GM19395 (cell line): ENCODE data around the gene OSBPL1A.

ENCODE experiments used
- ATAC-seq: cut with Tn5 transposase; IDR thresholded peaks from one replicate; pipeline ENCODE4 v1.9.1; 2021; ENCODE audit warnings: mild to moderate bottlenecking, moderate library complexity; ENCODE audit not compliant: unreplicated experiment

OSBPL1A gene

DNA sequence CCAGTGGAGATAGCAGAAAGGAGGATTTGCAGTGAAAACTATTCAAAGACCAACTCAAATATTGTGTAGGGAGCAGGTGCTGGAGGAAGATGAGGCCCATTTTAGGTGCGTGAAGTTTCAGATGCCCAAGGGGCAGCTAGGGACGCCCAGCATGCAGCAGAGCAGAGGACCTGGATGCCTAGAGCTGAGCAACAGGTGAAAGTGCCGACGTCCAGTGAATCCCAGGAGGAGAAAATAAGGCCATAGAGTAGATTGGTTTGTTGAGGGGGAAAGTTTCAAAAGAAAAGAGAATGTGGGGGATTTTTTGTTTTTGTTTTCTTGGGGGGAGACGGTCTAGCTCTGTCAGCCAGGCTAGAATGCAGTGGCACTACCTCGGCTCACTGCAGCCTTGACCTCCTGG lies 53.1 kb downstream of the OSBPL1A start:
- ATAC-seq = no peak

- ATAC-seq = no peak
Measured at GRCh38 chr18:24342347-24342746, 55.3 kb downstream of the OSBPL1A start.

- ATAC-seq = no peak
Measured at GRCh38 chr18:24341361-24341760, 56.3 kb downstream of the OSBPL1A start.

DNA sequence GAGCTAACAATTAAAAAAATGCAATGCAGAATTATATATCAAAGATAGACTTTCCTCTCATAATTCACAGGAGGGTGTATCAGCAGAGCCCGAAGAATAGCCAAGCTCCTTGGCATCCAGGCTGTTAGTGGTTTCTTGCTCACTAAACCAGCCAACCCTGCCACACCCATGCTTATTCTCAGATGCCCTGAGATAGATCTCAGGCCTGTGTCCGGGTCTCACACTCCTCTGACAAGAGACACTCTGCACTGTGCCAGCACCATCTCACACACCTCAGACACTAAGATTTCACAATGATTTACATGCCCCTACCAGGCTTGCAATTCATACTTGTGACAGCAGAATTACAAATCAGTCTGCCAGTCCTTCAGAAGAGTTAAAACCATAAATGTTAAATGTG lies 64.5 kb downstream of the OSBPL1A start:
- no peak for ATAC-seq

DNA sequence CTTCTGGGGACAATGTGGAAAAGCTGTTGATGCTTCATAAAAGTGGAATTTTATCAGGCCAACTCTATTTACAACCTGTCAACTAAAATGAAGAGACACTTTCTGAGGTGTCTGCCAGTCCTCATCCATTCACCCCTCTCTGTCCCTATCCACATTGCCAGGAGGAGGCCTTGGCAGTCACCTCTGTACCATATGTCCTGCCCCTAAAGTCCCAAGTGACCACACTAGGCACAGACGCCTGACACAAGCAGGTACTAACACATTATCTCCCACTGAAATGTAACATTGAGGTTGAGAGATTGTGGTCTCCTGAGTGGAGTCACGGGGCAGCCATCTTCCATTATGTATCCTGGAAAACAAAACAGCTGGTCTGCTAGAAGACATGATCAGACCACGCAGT lies 71.4 kb downstream of the OSBPL1A start:
- no peak for ATAC-seq

- ATAC-seq = no peak
Measured at GRCh38 chr18:24322584-24323136, 75.0 kb downstream of the OSBPL1A start.

GRCh38 chr18:24321071-24321470 lies 76.6 kb downstream of the OSBPL1A start:
- ATAC-seq = no peak

DNA sequence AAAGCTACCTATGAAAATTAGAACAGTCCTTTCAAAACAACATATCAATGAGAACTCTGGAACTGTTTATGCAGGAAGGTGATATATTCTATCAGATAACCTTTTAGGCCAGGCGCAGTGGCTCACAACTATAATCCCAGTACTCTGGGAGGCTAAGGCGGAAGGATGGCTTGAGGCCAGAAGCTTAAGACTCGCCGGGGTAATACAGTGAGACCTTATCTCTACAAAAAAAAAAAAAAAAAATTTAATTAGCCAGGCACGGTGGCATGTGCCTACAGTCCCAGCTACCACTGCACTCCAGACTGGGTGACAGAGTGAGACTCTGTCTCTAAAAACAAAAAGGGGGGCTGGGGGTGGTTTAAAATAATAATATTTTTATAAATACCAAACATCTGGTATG lies 77.9 kb downstream of the OSBPL1A start:
- no peak for ATAC-seq

DNA sequence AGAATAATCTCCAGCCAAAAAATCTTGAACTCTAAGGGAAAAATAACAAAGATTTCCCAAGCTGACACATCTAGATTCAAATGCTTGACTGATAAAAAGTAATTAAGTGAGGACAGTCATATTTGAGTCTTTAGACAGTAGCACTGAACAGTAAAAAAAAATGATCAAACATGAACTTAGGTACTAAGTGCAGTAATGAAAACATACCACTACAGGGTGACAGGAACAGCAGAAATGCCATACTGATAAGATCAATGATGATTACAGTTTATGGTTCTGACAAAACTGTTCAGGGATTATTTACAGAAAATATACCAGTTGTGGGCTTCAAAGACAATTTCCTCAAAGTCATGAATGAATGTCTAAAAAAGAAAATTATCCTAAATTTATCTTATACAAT lies 80.3 kb downstream of the OSBPL1A start:
- ATAC-seq = no peak

DNA sequence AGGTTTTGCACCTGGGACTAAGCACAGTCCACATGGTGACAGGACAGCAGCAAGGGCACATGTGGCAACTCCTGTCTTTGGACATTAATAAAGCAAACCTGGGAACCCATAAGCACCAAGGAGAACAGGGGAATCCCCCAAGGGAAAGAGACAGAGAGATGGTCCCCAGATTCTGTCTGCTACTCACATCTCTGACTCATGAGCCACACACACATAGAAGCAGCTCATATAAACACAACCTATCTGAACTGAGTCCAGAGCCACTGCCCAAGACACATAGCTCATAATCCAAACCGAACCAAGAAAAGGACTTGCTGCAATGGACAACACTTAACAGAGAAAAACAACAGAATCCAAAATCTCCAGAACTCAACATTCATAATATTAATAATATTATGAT lies 82.5 kb downstream of the OSBPL1A start:
- ATAC-seq = no peak

DNA sequence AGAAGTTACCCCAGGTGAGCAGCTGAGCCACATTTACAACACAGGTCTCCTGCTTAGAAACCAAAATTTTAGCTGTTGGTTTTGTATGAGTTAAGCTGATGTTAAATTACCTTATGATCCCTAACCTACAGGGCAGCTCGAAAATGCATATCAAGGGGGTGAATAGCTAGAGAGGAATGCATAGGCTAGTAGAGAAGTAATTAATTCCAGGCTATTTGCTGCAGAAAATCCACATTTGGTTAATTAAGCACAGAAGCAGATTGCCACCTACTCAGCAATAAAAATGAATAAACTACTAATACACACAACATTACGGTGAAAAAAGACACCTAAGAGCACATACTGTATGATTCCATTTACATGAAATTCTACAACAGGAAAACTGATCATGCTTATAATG lies 91.4 kb downstream of the OSBPL1A start:
- ATAC-seq = no peak

- no peak for ATAC-seq
Measured at GRCh38 chr18:24300703-24301102, 96.9 kb downstream of the OSBPL1A start.

DNA sequence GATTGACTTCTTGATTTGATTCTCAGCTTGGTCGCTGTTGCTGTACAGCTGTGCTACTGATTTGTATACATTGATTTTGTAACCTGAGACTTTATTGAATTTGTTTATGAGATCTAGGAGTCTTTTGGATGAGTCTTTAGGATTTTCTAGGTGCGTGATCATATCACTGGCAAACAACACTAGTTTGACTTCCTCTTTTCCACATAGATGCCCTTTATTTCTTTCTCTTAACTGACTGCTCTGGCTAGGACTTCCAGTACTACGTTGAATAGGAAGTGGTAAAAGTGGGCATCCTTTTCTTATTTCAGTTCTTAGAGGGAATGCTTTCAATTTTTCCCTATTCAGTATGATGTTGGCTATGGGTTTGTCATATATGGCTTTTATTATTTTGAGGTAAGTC lies 101.3 kb downstream of the OSBPL1A start:
- no peak for ATAC-seq

GRCh38 chr18:24293254-24293653 lies 104.4 kb downstream of the OSBPL1A start:
- no peak for ATAC-seq

GRCh38 chr18:24278591-24278990 lies 119.0 kb downstream of the OSBPL1A start:
- no peak for ATAC-seq

- no peak for ATAC-seq
Measured at GRCh38 chr18:24277516-24278195, 120.0 kb downstream of the OSBPL1A start.

DNA sequence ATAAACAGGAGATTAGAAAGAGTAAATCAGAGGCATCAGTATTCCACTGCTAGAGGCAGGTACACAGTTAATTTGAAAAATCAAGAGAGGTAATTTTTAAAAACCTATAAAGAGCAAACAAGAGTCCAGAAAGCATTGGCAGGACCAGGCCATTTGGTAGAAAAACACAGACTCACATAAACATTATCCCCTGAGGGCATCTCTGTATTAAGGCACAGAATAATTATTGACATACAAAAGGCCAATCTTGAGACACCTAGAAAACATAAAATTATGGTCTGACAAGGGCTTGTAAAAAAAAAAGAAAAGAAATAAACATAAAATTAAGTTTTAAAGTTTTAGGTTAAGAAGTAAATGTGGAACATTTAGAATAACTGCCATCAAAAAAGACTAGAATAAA lies 120.6 kb downstream of the OSBPL1A start:
- ATAC-seq = no peak

DNA sequence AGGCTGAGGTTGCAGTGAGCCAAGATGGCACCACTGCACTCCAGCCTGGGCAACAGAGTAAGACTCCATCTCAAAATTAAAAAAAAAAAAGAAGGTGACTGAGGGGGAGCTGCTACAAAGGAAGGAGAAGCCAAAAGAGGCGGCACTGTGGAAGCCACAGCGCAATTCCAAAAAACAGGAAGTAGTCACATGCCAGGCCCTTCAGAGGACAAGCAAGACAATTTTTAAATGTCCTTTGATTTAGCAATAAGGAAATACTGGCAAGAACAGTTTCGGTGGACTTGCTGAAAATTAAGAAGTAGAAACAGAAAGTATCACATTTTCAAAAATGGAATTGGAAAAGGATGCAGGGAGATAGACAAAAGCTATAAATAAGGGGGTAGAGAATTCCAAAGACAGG lies 122.8 kb downstream of the OSBPL1A start:
- no peak for ATAC-seq

DNA sequence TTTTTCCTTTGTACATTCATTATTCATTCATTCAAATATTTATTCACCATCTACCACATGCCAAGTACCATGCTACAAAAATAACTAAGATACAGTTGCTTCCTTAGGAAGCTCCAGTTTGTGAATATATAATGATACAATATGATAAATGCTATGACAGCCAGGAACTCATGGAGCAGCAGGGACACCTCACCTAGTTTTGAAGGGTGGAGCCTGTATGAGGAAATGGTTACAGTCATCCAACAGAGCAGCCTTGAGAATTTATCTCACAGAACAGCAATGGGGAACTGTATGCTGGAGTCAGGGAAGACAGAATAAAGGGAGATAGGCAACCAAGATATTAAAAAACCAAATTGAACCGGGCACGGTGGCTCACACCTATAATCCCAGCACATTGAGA lies 124.0 kb downstream of the OSBPL1A start:
- ATAC-seq = no peak

DNA sequence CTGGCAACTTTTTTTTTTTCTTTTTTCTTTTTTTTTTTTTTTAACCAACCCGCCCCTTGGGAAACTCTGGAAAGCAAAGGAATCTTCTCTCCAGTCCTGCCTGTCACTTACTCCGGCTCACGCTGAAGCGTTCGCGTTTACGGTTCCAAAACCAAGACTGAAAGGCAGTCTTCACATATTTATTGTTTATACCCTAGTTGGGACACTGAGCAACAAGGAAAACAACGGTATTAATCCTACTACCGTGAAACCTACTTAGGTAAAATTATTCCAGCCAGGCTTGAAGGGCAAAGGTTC lies 125.4 kb downstream of the OSBPL1A start:
- no peak for ATAC-seq

GRCh38 chr18:24271381-24272228 lies 126.0 kb downstream of the OSBPL1A start:
- ATAC-seq = no peak

DNA sequence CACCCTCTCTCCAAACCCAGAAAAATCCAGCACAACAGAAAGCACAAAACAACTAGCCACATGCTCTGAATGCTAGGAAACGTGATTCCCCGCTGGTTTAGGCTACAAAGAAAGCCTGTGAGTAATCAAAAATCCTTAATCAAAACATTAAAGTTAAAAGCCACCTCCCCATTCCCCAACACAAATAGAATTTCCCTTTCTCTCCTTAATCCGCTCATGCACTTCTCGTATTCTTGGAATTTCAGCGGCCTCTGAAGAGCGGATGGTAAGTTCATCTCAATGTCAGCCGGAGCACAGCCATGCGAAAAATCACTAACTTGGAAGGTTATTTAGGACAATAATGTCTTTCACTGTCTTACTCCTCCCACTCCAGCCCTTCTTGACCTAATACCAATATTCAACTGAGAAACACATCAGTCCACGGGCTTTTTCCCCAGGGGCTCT lies 126.7 kb downstream of the OSBPL1A start:
- ATAC-seq = no peak
